Keratinocyte (primary cell): ENCODE data around the gene CCDC74A. TPM values are rescaled to one million over a fixed set of nuclear protein-coding genes. Genes with fewer than 3 reads are reported as not detected.
A peak's percentile ranks its signal among the peaks of the same experiment; 100 is the strongest.
"Not testable (repeated sequence)": the region's sequence is repeated elsewhere in the genome, so short reads cannot be mapped to it uniquely, and the experiment has no call there.

Experiments used
- DNase-seq: peaks from one replicate; pipeline ENCODE4 v3.0.0-alpha.2; 2011; ENCODE audit warnings: low read depth, missing footprints, low spot score
- FAIRE-seq: peaks from 2 replicates; lab custom pipeline; 2011; peaks lifted over from hg19 to GRCh38; lab: Jason Lieb, UNC
- H2AFZ ChIP-seq: 2 replicates; pipeline ENCODE4 v1.6.0; 2012; ENCODE audit warnings: low read length, control low read depth, inconsistent platforms; ENCODE audit not compliant: control insufficient read depth
- H3K27ac ChIP-seq: 2 replicates; pipeline ENCODE4 v1.5.1; 2011; ENCODE audit warnings: low read length; ENCODE audit not compliant: control insufficient read depth, insufficient read depth
- H3K27me3 ChIP-seq: 3 replicates; pipeline ENCODE4 v1.6.0; 2011; ENCODE audit warnings: low read length; ENCODE audit not compliant: control insufficient read depth, insufficient read depth; ENCODE audit errors: extremely low read depth
- H3K36me3 ChIP-seq, 2 experiments: 2 replicates in 1 of 2; 3 replicates in 1 of 2; pipeline ENCODE4 v1.5.1; 2011; ENCODE audit warnings: low read length in 2 of 2, mild to moderate bottlenecking in 1 of 2; ENCODE audit not compliant: control insufficient read depth in 2 of 2, insufficient read depth in 2 of 2; ENCODE audit errors: extremely low read depth in 1 of 2
- H3K4me1 ChIP-seq: 3 replicates; pipeline ENCODE4 v1.5.1; 2011; ENCODE audit warnings: low read length; ENCODE audit not compliant: control insufficient read depth, insufficient read depth; ENCODE audit errors: extremely low read depth
- H3K4me2 ChIP-seq: 3 replicates; pipeline ENCODE4 v1.6.0; 2011; ENCODE audit warnings: low read depth, low read length; ENCODE audit not compliant: control insufficient read depth, insufficient read depth; ENCODE audit errors: extremely low read depth
- H3K4me3 ChIP-seq, 3 experiments: fragments of 200-600 bp in 1 of 3; sonication (generic) in 1 of 3; 2 replicates in 2 of 3; 3 replicates in 1 of 3; pipeline ENCODE4 v1.5.1; 2011 to 2016; ENCODE audit warnings: low read length in 3 of 3, mild to moderate bottlenecking in 3 of 3, control low read depth in 2 of 3, inconsistent platforms in 1 of 3, low read depth in 1 of 3, mixed read lengths in 1 of 3, mixed run types in 1 of 3, moderate library complexity in 1 of 3; ENCODE audit not compliant: control insufficient read depth in 2 of 3, insufficient read depth in 2 of 3; ENCODE audit errors: extremely low read depth in 1 of 3
- H3K79me2 ChIP-seq: 2 replicates; pipeline ENCODE4 v1.6.0; 2012; ENCODE audit warnings: low read length; ENCODE audit not compliant: control insufficient read depth, insufficient read depth
- H3K9ac ChIP-seq: 3 replicates; pipeline ENCODE4 v1.6.0; 2011; ENCODE audit warnings: low read length; ENCODE audit not compliant: control insufficient read depth, insufficient read depth; ENCODE audit errors: extremely low read depth
- H3K9me1 ChIP-seq: 3 replicates; pipeline ENCODE4 v1.6.0; 2011; ENCODE audit warnings: low read length; ENCODE audit not compliant: control insufficient read depth, insufficient read depth; ENCODE audit errors: extremely low read depth
- H3K9me3 ChIP-seq: 2 replicates; pipeline ENCODE4 v1.5.1; 2012; ENCODE audit warnings: low read depth, low read length; ENCODE audit not compliant: control insufficient read depth
- H4K20me1 ChIP-seq: 3 replicates; pipeline ENCODE4 v1.6.0; 2011; ENCODE audit warnings: low read length; ENCODE audit not compliant: control insufficient read depth, insufficient read depth; ENCODE audit errors: extremely low read depth
- dilution Hi-C: fragments of 300-500 bp; cut with MboI; formaldehyde crosslinking; loops from one replicate; pipeline ENCODE4 v1.7.0; 2020; ENCODE audit warnings: low sequenced_read_pairs; ENCODE audit not compliant: extremely low pct_ligation_motif_present
- polyA plus RNA-seq, 5 experiments: library from polyadenylated mRNA; depleted of rRNA in 3 of 5; stranded (reverse) in 3 of 5; stranded (forward) in 1 of 5; unstranded in 1 of 5; fragments of >200 nt; gene quantifications; 1 replicate in 1 of 5; 2 replicates in 3 of 5; 3 replicates in 1 of 5; pipeline versions ENCODE4 v1.2.1 to v1.2.3, GENCODE V29; 2011 to 2012; ENCODE audit warnings: missing spikeins in 2 of 5, low read depth in 1 of 5, low replicate concordance in 1 of 5

Gene CCDC74A
- polyA plus RNA-seq, 1 donor (not counting 4 experiments of a cell fraction or from before 2014, with no cell fraction given), result 4.3 TPM

DNA sequence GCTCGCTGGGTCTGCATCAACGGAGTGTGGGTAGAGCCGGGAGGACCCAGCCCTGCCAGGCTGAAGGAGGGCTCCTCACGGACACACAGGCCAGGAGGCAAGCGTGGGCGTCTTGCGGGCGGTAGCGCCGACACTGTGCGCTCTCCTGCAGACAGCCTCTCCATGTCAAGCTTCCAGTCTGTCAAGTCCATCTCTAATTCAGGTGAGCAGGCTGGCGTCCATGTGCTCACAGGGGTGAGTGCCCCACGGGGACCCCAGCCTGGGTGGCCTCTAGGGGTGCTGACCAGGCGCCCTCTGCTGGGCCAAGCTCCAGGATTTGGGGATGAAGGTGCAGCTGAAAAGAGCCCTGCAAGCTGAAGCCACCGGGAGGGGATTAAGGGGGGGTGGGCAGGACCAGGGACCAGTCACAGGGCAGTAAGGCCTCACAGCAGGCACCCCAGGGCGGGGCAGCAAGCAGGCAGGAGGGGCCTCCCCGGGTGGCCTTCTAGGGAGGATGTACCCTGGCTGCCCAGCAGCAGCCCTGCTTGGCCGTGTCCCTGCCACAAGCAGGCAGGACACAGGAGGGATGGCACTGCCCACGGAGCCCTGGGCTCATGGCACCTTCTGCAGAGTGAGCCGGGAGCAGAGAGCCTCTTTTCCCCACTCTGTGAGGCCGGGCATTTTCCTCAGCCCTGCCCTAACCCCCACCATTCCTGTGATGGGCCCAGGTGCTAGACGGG is 3.1 kb downstream of the CCDC74A start:
- H3K4me3 ChIP-seq, H3K36me3 ChIP-seq, H3K9me1 ChIP-seq, H3K4me2 ChIP-seq, H3K9ac ChIP-seq, H2AFZ ChIP-seq, H3K9me3 ChIP-seq, DNase-seq, H3K27me3 ChIP-seq, dilution Hi-C loops, FAIRE-seq, H3K79me2 ChIP-seq, H3K27ac ChIP-seq, H3K4me1 ChIP-seq, H4K20me1 ChIP-seq: not testable (repeated sequence)

- H2AFZ ChIP-seq, DNase-seq, dilution Hi-C loops, H3K9me1 ChIP-seq, FAIRE-seq, H4K20me1 ChIP-seq, H3K4me2 ChIP-seq, H3K27me3 ChIP-seq, H3K9me3 ChIP-seq, H3K79me2 ChIP-seq, H3K36me3 ChIP-seq, H3K4me3 ChIP-seq, H3K9ac ChIP-seq, H3K27ac ChIP-seq, H3K4me1 ChIP-seq: not testable (repeated sequence)
Observed at GRCh38 chr2:131531547-131532185, 4.0 kb downstream of the CCDC74A start.

DNA sequence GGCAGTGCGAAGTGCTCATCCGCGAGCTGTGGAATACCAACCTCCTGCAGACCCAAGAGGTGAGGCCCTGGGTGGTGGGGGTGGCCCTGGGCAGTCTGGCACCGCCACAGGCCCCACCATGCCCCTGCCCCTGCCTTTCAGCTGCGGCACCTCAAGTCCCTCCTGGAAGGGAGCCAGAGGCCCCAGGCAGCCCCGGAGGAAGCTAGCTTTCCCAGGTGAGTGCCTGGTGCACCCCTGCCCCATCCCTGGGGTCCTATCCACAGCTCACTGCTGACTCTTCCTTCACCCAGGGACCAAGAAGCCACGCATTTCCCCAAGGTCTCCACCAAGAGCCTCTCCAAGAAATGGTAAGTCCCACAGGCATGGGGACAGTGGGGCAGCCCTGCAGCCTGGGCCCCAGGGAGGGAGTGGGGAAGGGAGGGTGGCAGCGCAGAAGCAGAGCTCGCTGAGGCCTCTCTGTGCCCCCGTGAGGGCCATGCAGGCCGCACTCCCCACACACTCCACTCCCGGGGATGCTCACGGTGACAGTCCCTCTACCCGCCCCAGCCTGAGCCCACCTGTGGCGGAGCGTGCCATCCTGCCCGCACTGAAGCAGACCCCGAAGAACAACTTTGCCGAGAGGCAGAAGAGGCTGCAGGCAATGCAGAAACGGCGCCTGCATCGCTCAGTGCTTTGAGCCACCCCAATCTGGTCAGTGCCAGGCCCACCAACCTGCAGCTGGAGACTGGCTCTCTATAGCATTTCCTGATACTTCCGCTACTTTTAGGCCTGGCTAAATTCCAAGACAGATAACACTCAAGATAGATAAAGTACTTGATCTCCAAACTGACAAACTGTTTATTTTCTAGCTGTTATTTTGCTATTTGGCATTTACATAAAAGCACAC is 5.3 kb downstream of the CCDC74A start:
- H3K79me2 ChIP-seq, H3K9me3 ChIP-seq, H3K27ac ChIP-seq, H3K36me3 ChIP-seq, H3K4me3 ChIP-seq, H3K27me3 ChIP-seq, dilution Hi-C loops, DNase-seq, H2AFZ ChIP-seq, H4K20me1 ChIP-seq, H3K4me2 ChIP-seq, H3K9me1 ChIP-seq, H3K9ac ChIP-seq, H3K4me1 ChIP-seq: not testable (repeated sequence)
- peak; percentile 79 for FAIRE-seq

DNA sequence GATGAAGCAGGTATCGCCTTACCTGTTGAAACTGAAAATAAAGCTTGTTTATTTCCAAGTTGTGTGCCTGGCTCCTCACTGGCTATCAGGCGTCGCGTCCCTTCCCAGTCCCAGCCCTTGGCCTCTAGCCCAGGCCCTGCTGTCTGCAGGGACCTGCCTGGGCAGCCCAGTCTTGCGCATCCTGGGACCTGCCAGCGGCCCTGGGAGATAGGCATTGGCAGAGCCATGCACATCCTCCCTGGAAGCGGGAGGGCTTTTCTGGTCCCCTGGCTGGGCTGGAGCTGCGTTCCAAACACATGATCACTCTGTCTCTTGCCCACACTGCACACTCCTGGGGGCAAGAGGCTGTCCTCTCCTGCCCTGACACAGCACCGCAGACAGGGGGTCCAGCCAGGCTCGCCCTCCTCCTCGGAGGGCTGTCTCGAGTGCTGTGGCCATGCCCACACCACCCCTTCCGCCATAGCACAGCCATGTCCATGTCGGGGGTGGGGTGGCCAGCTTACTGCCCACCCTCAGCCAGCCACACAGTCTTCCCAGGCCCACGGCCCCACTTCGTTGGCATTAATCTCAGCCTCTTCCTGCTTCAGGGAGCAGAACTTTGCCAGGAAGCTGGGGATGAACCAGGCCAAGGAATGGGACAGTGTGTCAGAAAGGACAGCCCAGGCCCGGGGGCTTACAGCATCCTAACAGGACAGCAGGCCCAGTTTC is 6.1 kb downstream of the CCDC74A start:
- H3K4me3 ChIP-seq, H3K27ac ChIP-seq, H3K79me2 ChIP-seq, dilution Hi-C loops, H4K20me1 ChIP-seq, H3K9me3 ChIP-seq, DNase-seq, H3K27me3 ChIP-seq, H3K4me2 ChIP-seq, H3K36me3 ChIP-seq, H2AFZ ChIP-seq, H3K9ac ChIP-seq, H3K4me1 ChIP-seq, FAIRE-seq, H3K9me1 ChIP-seq: not testable (repeated sequence)
